Coronary artery (tissue), 2 donors: Measurements from ENCODE around the gene SELP.

Source experiments
- DNase-seq: peaks from one replicate; pipeline ENCODE4 v3.0.0-alpha.2; 2017; ENCODE audit warnings: low spot score
- H3K27ac ChIP-seq, 2 donors: fragments of 200-600 bp; sonication (generic); one replicate each; pipeline ENCODE4 v1.5.1; 2016 to 2019
- H3K4me3 ChIP-seq: fragments of 200-600 bp; sonication (generic); 2 replicates; pipeline ENCODE4 v1.5.1; 2016; ENCODE audit warnings: mild to moderate bottlenecking, moderate library complexity
- TF ChIP-seq, protein P1 (sequence below): fragments of 200-600 bp; sonication (generic); IDR thresholded peaks from one replicate; pipeline ENCODE4 v1.5.1; 2019; ENCODE audit warnings: antibody characterized with exemption

The SELP gene

DNA sequence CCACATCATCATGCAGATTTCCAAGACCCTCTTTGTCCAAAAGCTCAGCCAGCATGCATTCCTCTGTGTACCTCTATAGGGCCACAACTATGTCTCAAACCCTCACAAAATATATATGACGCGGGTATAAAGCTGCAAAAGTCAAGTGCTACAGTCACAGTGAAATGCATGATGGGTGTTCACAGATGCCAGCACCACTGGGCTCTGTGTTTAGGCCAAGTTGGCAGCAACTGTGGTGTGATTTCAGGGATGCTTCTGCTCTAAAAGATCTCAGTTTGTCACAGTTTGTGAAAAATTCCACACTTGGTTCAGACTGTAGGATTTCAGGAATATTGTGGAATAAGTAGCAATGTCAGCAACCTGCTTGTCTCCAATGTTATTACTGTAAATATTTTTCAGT, 23.9 kb upstream of the SELP start:
- no peak overlapping the region for H3K27ac ChIP-seq
- TF ChIP-seq, protein P1, sequence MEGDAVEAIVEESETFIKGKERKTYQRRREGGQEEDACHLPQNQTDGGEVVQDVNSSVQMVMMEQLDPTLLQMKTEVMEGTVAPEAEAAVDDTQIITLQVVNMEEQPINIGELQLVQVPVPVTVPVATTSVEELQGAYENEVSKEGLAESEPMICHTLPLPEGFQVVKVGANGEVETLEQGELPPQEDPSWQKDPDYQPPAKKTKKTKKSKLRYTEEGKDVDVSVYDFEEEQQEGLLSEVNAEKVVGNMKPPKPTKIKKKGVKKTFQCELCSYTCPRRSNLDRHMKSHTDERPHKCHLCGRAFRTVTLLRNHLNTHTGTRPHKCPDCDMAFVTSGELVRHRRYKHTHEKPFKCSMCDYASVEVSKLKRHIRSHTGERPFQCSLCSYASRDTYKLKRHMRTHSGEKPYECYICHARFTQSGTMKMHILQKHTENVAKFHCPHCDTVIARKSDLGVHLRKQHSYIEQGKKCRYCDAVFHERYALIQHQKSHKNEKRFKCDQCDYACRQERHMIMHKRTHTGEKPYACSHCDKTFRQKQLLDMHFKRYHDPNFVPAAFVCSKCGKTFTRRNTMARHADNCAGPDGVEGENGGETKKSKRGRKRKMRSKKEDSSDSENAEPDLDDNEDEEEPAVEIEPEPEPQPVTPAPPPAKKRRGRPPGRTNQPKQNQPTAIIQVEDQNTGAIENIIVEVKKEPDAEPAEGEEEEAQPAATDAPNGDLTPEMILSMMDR = no peak
- no peak for DNase-seq
- no peak overlapping the region for H3K4me3 ChIP-seq

DNA sequence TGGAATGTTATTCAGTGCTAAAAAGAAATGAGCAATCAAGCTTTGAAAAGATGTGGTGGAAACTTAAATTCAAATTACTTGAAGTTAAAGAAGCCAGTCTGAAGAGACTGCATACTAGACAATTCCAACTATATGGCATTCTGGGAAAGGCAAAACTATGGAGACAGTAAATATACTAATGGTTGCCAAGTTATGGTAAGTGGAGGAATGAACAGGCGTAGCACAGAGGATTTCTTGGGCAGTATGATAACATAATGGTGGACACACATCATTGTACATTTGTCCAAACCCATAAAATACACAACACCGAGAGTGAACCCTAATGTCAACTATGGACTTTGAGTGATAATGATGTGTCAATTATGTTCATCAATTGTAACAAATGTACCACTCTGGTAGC, 21.1 kb upstream of the SELP start:
- H3K27ac ChIP-seq = no peak overlapping the region
- no peak for DNase-seq
- no peak overlapping the region for H3K4me3 ChIP-seq
- TF ChIP-seq, protein P1 = no peak

DNA sequence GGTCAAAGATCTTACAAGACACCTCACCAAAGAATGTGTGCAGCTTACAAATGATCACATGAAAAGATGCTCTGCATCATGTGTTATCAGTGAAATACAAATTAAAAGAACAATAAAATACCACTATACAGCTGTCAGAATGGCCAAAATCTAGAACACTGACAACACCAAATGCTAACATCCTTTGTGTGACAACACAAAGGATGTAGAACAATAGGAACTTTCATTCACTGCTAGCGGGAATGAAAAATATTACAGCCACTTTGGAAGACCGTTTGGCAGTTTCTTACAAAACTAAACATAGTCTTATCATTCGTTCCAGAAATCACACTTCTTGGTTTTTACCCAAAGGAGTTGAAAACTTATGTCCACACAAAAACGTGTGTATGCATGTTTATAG, 20.6 kb upstream of the SELP start:
- Histone ChIP-seq H3K27ac (no peak overlapping the region), H3K4me3 (no peak overlapping the region)
- TF ChIP-seq, protein P1 = no peak
- no peak for DNase-seq

DNA sequence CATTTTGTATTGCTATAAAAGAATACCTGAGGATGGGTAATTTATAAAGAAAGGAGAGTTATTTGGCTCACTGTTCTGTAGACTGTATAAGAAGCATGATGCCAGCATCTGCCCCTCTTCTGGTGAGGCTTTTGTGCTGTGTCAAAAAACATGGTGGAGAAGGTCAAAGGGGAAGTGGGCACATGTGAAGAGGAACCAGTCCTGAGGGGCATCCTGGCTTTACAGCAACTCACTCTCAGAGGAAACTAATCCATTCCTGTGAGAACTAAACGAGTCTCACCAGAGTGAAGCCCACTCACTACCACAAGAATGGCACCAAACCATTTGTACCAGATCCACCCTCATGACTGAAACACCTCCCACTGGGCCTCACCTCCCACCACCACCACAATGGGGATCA, 18.8 kb upstream of the SELP start:
- no peak overlapping the region for H3K4me3 ChIP-seq
- TF ChIP-seq, protein P1 = no peak
- H3K27ac ChIP-seq = no peak overlapping the region
- no peak for DNase-seq

DNA sequence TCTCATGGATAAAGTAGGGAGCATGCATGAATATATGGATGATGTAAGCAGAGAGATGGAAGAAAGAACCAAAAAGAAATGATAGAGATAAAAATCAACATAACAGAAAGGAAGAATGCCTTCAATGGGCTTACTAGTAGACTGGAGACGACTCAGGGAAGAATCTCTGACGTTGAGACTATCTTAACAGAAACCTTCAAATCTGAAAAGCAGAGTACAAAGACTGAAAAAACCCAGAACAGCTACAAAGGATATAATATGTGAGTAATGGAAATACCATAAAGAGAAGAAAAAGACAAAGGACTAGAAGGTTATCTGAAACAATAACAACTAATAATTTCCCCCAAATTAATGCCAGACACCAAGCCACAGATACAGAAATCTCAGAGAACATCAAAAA, 18.3 kb upstream of the SELP start:
- H3K27ac ChIP-seq = no peak overlapping the region
- H3K4me3 ChIP-seq = no peak overlapping the region
- DNase-seq = no peak
- TF ChIP-seq, protein P1 = no peak

DNA sequence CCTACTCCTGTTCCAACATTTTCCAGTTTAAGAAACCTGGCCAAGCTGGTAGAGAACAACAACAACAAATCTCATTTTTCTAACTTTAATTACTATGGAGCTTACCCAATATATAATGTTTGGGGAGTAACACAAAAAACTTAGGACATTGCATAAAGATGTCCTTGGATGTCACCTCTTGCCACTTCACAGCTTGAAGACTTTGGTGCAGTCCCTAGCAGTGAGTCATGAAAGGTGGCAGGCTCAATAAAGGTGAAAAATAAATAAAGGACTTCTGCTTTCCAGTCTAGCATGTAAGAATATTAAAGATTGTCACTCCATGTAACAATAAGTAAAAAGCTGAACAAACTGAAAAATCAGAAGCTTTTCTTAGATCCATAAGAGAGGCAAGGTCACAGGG, 17.6 kb upstream of the SELP start:
- H3K27ac ChIP-seq = no peak overlapping the region
- TF ChIP-seq, protein P1 = no peak

DNA sequence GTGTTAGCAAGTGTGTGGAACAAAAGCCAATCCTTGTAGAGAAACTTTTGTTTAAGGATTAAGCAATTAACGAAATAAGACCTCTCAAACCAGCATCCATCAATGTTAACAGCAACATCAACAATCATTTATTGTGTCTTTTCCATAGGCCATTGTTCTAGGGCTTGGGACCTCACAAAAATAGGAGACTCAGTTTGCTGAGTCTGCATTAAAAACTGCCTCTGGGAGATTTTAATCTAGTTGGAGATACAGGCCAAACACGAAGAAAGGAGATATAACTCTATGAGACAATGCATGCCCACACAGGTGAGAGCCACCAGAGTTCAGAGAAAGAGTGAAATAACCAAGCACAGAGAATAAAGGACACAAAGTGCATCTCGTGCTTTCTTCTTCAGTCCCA, 14.4 kb upstream of the SELP start:
- H3K27ac ChIP-seq = no peak overlapping the region
- no peak overlapping the region for H3K4me3 ChIP-seq
- TF ChIP-seq, protein P1 = no peak
- no peak for DNase-seq

More for the DNA sequence above, 17.6 kb upstream of the SELP start:
- no peak overlapping the region for H3K4me3 ChIP-seq
- DNase-seq = no peak
